ENCODE measurements around the gene C10orf143.

The C10orf143 gene

GRCh38 chr10:130054021-130054420 lies 56.6 kb downstream of the C10orf143 start:
- DNase-seq (ENCODE audit: low read depth in 2 of 3, low spot score in 1 of 3): no peak

- no peak for DNase-seq (ENCODE audit: low read depth in 2 of 3, low spot score in 1 of 3)
Measured at GRCh38 chr10:130053561-130053960, 57.1 kb downstream of the C10orf143 start.

- no peak for DNase-seq (ENCODE audit: low read depth in 2 of 3, low spot score in 1 of 3)
Measured at GRCh38 chr10:130052193-130052592, 58.4 kb downstream of the C10orf143 start.

- DNase-seq (ENCODE audit: low read depth in 2 of 3, low spot score in 1 of 3): no peak
Measured at GRCh38 chr10:130050721-130051120, 59.9 kb downstream of the C10orf143 start.

DNA sequence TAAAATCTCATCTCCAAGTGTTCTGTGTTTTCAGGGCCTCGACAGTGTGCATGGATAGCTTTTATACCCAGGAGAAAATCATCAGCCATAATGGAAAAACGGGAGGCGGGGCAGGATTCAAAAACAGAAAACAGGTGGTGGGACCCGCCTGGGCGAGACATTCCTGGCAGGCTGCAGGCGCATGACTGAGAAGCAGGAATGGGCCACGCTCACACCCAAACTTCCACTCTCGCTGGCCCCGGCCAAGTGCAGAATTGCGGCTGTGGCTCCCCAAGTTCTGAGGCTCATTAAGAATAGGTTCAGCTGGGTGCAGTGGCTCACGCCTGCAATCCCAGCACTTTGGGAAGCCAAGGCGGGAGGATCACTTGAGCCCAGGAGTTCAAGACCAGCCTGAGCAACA lies 60.6 kb downstream of the C10orf143 start:
- no peak for DNase-seq (ENCODE audit: low read depth in 2 of 3, low spot score in 1 of 3)

DNA sequence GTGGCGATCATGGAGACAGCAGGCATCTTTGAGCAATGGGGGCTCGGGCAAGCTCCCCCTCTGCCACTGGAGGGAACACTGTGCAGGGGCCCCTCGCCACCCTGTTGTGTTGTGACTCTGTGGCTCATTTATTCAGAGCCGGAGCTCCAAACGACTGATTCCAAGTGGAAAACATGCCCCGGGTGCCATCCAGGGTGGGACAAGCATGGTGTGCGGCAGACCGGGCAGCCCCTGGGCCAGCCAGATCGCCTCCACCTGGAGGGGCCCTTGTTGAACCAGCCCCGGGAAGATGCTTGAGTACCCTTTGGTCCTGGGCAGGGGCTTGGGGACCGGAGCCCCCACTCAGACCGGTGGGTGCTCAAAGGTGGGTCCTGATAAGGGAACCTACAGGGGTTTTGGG lies 61.4 kb downstream of the C10orf143 start:
- no peak for DNase-seq (ENCODE audit: low read depth in 2 of 3, low spot score in 1 of 3)

DNA sequence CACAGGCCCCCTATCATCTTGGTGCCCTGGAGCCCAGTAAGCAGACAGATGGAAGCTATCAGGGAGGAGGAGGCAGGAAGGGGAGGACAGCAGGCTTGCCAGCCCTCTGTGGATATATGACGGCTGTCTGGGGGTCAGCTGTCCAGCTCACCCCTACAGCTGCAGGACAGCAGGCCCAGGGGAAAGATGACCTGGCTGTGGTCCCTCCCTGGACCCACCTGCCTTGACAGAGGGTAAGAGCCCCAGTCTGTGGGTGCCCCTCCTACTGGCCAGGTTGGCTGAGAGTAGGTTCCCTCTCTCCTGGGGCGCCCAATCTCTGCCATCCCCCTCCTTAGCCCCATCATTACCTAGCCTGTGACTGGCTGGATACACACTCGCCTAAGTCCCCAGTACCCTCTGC lies 62.5 kb downstream of the C10orf143 start:
- DNase-seq (ENCODE audit: low read depth in 2 of 3, low spot score in 1 of 3): no peak

GRCh38 chr10:130047336-130047735 lies 63.3 kb downstream of the C10orf143 start:
- no peak for DNase-seq (ENCODE audit: low read depth in 2 of 3, low spot score in 1 of 3)

- DNase-seq (ENCODE audit: low read depth in 2 of 3, low spot score in 1 of 3): no peak
Measured at GRCh38 chr10:130046591-130046990, 64.0 kb downstream of the C10orf143 start.

- DNase-seq (ENCODE audit: low read depth in 2 of 3, low spot score in 1 of 3): no peak
Measured at GRCh38 chr10:130045801-130046321, 64.8 kb downstream of the C10orf143 start.

DNA sequence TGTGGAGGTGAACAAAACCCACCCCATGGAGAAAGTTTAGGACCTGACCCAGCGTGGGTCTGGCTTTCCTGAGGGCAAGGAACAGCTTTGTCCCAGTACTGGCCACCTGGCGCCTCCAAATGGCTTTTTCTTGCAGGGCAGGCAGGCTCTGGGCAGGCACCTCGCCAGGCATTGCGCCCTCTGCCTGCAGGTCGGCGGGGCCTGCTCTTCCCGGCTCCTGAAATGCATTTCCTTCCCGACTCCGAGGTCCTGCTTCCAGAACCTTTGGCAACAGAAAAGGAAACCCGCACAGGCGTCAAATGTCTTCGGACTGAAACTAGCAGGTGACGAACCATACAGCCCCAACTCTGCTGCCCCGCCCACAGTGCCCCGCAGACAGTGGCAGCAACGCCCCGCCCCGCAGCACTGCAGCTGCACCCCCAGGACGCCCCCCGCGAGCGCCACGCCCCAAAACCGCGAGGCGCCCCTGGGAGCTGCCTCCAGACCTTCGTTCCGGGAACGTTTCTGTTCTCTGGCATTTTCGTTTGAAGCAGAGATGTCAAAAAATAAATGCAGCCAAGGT lies 65.5 kb downstream of the C10orf143 start:
- DNase-seq (ENCODE audit: low read depth in 2 of 3, low spot score in 1 of 3): no peak

- no peak for DNase-seq (ENCODE audit: low read depth in 2 of 3, low spot score in 1 of 3)
Measured at GRCh38 chr10:130044067-130045061, 66.3 kb downstream of the C10orf143 start.

DNA sequence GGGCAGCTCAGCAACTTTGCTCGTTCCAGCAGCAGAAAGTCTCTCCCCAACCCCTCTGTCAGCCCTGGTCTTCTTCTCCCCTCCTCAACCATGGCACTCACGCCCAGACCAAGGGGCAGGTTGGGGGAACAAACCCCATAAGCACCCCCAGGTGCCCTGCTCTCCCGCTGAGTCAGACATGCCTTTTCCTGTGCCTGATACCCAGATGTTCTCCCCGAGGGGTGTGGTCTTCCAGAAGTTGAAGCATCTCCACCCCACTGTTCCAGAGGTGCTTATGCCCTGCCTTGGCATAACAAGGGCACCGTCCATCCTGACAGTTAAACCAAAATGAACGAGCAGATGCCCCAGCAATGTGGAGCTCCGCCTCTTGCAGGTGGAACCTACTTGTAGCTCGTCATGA lies 67.1 kb downstream of the C10orf143 start:
- DNase-seq (ENCODE audit: low read depth in 2 of 3, low spot score in 1 of 3): no peak

DNA sequence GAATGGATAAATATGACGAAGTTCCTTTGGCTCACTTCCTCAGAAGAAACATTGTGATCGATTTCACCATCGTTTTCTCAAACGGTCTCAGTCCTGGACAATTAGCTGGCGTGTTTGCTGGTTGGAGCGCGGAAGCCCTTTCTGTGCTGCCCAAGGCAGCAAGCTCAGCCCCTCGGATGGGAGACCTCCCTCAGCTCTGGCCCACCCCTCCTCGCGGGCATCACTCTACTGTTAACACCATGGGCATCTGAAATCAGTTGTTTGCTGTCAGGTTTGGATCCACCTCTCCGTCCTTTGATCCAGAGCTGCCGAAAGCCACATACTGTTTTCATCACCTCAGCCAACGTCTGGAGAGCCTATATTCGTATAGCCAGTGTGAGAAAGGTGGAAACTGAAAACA lies 68.2 kb downstream of the C10orf143 start:
- DNase-seq (ENCODE audit: low read depth in 2 of 3, low spot score in 1 of 3): no peak

DNA sequence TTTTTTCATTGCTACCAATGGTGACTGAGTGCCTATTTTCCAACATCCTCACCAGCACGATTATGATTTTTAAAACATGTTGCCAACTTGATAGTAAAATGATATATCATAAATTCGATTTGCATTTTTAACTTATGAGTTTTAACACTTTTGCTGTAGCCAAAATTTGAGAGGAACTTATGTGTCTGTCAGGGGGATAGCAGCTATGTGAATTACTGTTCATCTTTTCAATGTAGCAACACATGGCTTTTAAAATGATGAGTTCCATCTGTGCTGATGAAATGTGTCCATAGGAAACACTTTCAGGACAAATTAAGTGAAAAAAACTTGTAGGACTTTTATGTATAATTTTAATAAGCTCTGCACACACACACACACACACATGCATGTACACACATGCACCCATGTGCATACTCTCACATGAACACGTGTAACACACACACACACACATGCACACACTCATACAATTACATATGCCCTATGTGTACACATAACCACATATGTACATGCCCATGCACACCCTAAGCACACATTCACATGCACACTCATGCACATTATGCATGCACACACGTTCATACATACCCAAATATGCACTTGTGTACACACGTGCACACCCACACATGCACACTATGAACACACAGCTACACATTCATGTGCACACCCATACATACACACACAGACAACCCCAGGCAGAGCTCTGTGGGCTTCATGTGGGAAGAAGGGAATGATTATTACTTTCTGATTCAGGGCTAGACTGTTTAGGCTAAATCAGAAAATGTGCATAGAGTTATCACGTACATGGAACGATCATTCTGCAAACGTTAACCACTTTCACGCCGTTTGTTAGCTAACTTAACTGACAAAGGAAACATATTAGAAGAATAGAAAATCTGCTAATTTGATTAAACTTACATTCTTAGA lies 68.9 kb downstream of the C10orf143 start:
- DNase-seq (ENCODE audit: low read depth in 2 of 3, low spot score in 1 of 3): no peak

DNA sequence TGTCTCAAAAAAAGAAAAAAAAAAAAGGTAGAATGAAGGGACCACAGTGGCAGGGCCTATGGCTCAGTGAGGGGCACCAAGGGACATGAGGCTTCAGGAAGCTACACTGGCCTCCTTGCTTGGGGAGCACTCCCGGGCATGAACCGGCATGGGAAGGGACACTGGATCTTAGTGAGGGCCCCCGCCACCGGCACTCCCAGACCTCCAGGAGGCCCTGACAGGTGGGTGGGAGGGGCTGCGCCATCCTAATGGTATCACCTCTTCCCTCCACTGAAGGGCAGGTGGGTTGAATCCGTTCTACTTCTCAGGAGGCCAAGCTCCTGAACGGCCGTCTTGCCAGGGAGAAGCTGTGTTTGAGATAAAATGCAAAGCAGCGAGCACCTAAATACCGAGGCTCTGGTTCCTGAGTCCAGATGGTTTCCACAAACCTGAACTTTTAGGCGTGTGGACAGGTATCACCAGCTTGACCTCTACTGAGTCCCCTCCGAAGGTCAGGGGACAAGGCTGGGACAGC lies 69.8 kb downstream of the C10orf143 start:
- no peak for DNase-seq (ENCODE audit: low read depth in 2 of 3, low spot score in 1 of 3)

DNA sequence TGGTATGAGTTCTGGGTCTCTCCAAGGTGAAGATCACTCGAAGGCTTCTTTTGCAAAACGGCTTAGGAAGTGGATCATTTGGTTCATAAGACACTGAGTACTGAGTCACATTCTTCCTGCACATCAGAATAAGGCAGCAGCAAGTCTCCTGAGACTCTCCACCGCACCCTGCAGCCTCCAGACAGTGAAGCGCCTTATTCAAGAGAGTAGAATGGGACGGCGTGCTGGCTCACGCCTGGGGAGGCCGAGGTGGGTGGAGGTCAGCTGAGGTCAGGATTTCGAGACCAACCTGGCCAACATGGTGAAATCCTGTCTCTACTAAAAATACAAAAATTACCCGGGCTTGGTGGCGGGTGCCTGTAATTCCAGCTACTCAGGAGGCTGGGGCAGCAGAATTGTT lies 70.3 kb downstream of the C10orf143 start:
- DNase-seq (ENCODE audit: low read depth in 2 of 3, low spot score in 1 of 3): no peak

DNA sequence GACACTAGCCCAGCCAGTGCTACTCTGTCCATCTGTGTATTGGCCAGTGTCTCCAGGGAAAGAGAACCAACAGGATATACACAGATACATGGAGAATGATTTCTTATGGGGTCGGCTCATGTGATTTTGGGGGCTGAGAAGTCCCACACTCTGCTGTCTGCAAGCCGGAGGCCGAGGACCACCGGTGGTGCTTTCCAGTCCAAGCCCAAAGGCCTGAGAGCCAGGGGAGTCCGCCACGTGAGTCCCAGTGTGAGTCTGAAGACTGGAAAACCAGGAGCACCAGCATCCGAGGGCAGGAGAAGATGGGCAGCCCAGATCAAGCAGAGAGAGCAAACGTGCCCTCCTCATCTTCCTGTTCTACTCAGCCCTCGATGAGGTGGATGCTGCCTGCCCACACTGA lies 71.5 kb downstream of the C10orf143 start:
- no peak for DNase-seq (ENCODE audit: low read depth in 2 of 3, low spot score in 1 of 3)

GRCh38 chr10:130038611-130039109 lies 72.0 kb downstream of the C10orf143 start:
- DNase-seq (ENCODE audit: low read depth in 2 of 3, low spot score in 1 of 3): no peak

DNA sequence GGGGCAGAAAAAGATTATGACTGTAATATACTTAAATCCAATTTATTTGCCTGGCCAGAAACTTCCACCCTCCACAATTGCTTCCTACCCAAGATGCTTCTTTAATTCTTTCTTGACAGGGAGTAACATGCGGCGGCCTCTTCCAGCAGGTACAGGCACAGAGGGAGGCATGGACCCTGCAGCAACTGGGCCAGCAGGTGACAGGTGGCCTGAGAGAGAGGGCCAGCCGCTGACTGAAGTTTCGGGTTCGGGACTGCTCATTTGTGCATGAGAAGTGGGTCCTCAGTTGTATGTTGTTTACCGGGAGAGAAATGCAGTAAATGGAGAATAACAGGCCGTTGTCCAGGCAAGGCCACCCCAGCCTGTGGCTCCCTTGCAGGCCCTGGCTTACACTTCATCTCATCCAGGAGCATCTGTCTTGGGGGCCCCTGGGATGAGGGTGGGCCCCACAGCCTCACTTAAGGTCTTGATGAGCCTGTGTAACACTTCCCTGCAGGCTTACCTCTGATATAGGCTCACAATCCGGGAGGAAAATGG lies 72.5 kb downstream of the C10orf143 start:
- no peak for DNase-seq (ENCODE audit: low read depth in 2 of 3, low spot score in 1 of 3)
